MM.1S (cell line): ENCODE measurements around the gene ZNF385D.

Experiments used
- DNase-seq: peaks from one replicate; pipeline ENCODE4 v3.0.0-alpha.2; 2015
- H2AFZ ChIP-seq: fragments of 300-600 bp; sonication (generic); 2 replicates; pipeline ENCODE4 v1.6.0; 2016; ENCODE audit warnings: antibody characterized with exemption, low read length
- H3F3A ChIP-seq: fragments of 300-600 bp; sonication (generic); 2 replicates; pipeline ENCODE4 v1.6.1; 2016; ENCODE audit warnings: mild to moderate bottlenecking, antibody characterized with exemption, low read length, moderate library complexity, mixed read lengths; ENCODE audit not compliant: insufficient read depth
- H3K27ac ChIP-seq: fragments of 300-600 bp; sonication (generic); 2 replicates; pipeline ENCODE4 v1.5.1; 2016; ENCODE audit warnings: mild to moderate bottlenecking, low read length
- H3K27me3 ChIP-seq: fragments of 300-600 bp; sonication (generic); replicated peaks from 2 replicates; pipeline ENCODE4 v1.6.0; 2016; ENCODE audit warnings: low read length; ENCODE audit not compliant: insufficient read depth
- H3K36me3 ChIP-seq: fragments of 300-600 bp; sonication (generic); replicated peaks from 2 replicates; pipeline ENCODE4 v1.6.1; 2016; ENCODE audit warnings: mild to moderate bottlenecking, low read length, mixed read lengths; ENCODE audit not compliant: insufficient read depth
- H3K4me1 ChIP-seq: fragments of 300-600 bp; sonication (generic); 2 replicates; pipeline ENCODE4 v1.6.1; 2016; ENCODE audit warnings: low read length, mixed read lengths
- H3K4me2 ChIP-seq: fragments of 300-600 bp; sonication (generic); 2 replicates; pipeline ENCODE4 v1.6.0; 2016; ENCODE audit warnings: low read depth, low read length
- H3K4me3 ChIP-seq: fragments of 300-600 bp; sonication (generic); 2 replicates; pipeline ENCODE4 v1.5.1; 2016; ENCODE audit warnings: low read length, mixed read lengths
- H3K79me2 ChIP-seq: fragments of 300-600 bp; sonication (generic); 2 replicates; pipeline ENCODE4 v1.6.1; 2016; ENCODE audit warnings: mixed run types, low read length, mixed read lengths
- H3K9ac ChIP-seq: fragments of 300-600 bp; sonication (generic); 2 replicates; pipeline ENCODE4 v1.6.1; 2016; ENCODE audit warnings: low read length, mixed read lengths
- H3K9me2 ChIP-seq: fragments of 300-600 bp; sonication (generic); replicated peaks from 2 replicates; pipeline ENCODE4 v1.6.1; 2016; ENCODE audit warnings: mild to moderate bottlenecking, low read length, mixed read lengths; ENCODE audit not compliant: insufficient read depth
- H3K9me3 ChIP-seq: fragments of 300-600 bp; sonication (generic); replicated peaks from 2 replicates; pipeline ENCODE4 v1.6.1; 2016; ENCODE audit warnings: mild to moderate bottlenecking, low read length, mixed read lengths; ENCODE audit not compliant: insufficient read depth
- H4K20me1 ChIP-seq: fragments of 300-600 bp; sonication (generic); 2 replicates; pipeline ENCODE4 v1.6.1; 2016; ENCODE audit warnings: mild to moderate bottlenecking, low read length, moderate library complexity, mixed read lengths; ENCODE audit not compliant: insufficient read depth
- CTCF ChIP-seq: fragments of 300-600 bp; sonication (generic); IDR thresholded peaks from 2 replicates; pipeline ENCODE4 v1.5.1; 2016; ENCODE audit warnings: antibody characterized with exemption, low read length, mixed read lengths
- EZH2 ChIP-seq: fragments of 300-600 bp; sonication (generic); optimal IDR thresholded peaks from 2 replicates; pipeline ENCODE3; 2017; ENCODE audit warnings: low read depth, mild to moderate bottlenecking, antibody characterized with exemption, low read length, mixed read lengths
- EZH2phosphoT487 ChIP-seq: fragments of 300-600 bp; sonication (generic); IDR thresholded peaks from 2 replicates; pipeline ENCODE4 v1.6.1; 2018; ENCODE audit warnings: antibody characterized with exemption, low read length

Gene ZNF385D

GRCh38 chr3:21703291-21703690, 47.7 kb downstream of the ZNF385D start:
- Histone ChIP-seq H3K4me2 (no peak overlapping the region), H3F3A (no peaks in the 10 kb centered on the region), H3K4me1 (no peaks in the 10 kb centered on the region), H3K4me3 (no peak overlapping the region), H3K9me3 (no peaks in the 10 kb centered on the region), H3K27ac (no peak overlapping the region), H3K9me2 (no peaks in the 10 kb centered on the region), H2AFZ (no peak overlapping the region), H3K27me3 (no peaks in the 10 kb centered on the region), H3K36me3 (no peaks in the 10 kb centered on the region), H4K20me1 (no peaks in the 10 kb centered on the region), H3K79me2 (no peaks in the 10 kb centered on the region), H3K9ac (no peak overlapping the region)
- no peak for TF ChIP-seq CTCF
- no peak for TF ChIP-seq EZH2phosphoT487
- TF ChIP-seq EZH2 = no peak
- DNase-seq = no peak

GRCh38 chr3:21697707-21698106, 53.3 kb downstream of the ZNF385D start:
- no peaks in the 10 kb centered on the region for H3K9me3 ChIP-seq
- no peaks in the 10 kb centered on the region for H3K36me3 ChIP-seq
- H4K20me1 ChIP-seq = no peaks in the 10 kb centered on the region
- DNase-seq = no peak
- H3K4me3 ChIP-seq = no peak overlapping the region
- H3K79me2 ChIP-seq = no peaks in the 10 kb centered on the region
- H3K27me3 ChIP-seq = no peaks in the 10 kb centered on the region
- TF ChIP-seq CTCF = no peak
- no peak for TF ChIP-seq EZH2phosphoT487
- TF ChIP-seq EZH2 = no peak
- no peak overlapping the region for H2AFZ ChIP-seq
- no peaks in the 10 kb centered on the region for H3K9me2 ChIP-seq
- no peak overlapping the region for H3K4me2 ChIP-seq
- H3K4me1 ChIP-seq = no peaks in the 10 kb centered on the region
- no peak overlapping the region for H3K27ac ChIP-seq
- H3K9ac ChIP-seq = no peak overlapping the region
- no peaks in the 10 kb centered on the region for H3F3A ChIP-seq

- no peaks in the 10 kb centered on the region for H3K9me2 ChIP-seq
- no peaks in the 10 kb centered on the region for H3K27me3 ChIP-seq
- no peaks in the 10 kb centered on the region for H3K4me1 ChIP-seq
- DNase-seq = no peak
- no peaks in the 10 kb centered on the region for H3F3A ChIP-seq
- H3K79me2 ChIP-seq = no peaks in the 10 kb centered on the region
- no peaks in the 10 kb centered on the region for H3K36me3 ChIP-seq
- H3K4me3 ChIP-seq = no peak overlapping the region
- no peaks in the 10 kb centered on the region for H3K9me3 ChIP-seq
- no peaks in the 10 kb centered on the region for H4K20me1 ChIP-seq
- no peak overlapping the region for H3K4me2 ChIP-seq
- no peak for TF ChIP-seq EZH2
- no peak for TF ChIP-seq EZH2phosphoT487
- TF ChIP-seq CTCF = no peak
- no peak overlapping the region for H2AFZ ChIP-seq
- H3K27ac ChIP-seq = no peak overlapping the region
- no peak overlapping the region for H3K9ac ChIP-seq
Observed at GRCh38 chr3:21694506-21694905, 56.5 kb downstream of the ZNF385D start.

GRCh38 chr3:21691036-21691435, 60.0 kb downstream of the ZNF385D start:
- H3K9ac ChIP-seq = no peak overlapping the region
- TF ChIP-seq EZH2 (no peak), EZH2phosphoT487 (no peak), CTCF (no peak)
- H3K27me3 ChIP-seq = no peaks in the 10 kb centered on the region

More at GRCh38 chr3:21691036-21691435, 60.0 kb downstream of the ZNF385D start:
- Histone ChIP-seq H3K9me3 (no peaks in the 10 kb centered on the region), H3K27ac (no peak overlapping the region), H3F3A (no peaks in the 10 kb centered on the region), H3K9me2 (no peaks in the 10 kb centered on the region), H3K4me3 (no peak overlapping the region), H3K79me2 (no peaks in the 10 kb centered on the region), H3K4me2 (no peak overlapping the region), H2AFZ (no peak overlapping the region), H3K36me3 (no peaks in the 10 kb centered on the region), H3K4me1 (no peaks in the 10 kb centered on the region), H4K20me1 (no peaks in the 10 kb centered on the region)
- no peak for DNase-seq
